ENCODE measurements around the gene IKZF2. TPM values are rescaled to one million over a fixed set of nuclear protein-coding genes. Genes with fewer than 3 reads are reported as not detected.
A peak's percentile ranks its signal among the peaks of the same experiment; 100 is the strongest.

IKZF2 gene
- total and polyA plus RNA-seq, 2 of the 4 experiments (the other 2 are of a cell fraction): 2.1 to 25.5 TPM

DNA sequence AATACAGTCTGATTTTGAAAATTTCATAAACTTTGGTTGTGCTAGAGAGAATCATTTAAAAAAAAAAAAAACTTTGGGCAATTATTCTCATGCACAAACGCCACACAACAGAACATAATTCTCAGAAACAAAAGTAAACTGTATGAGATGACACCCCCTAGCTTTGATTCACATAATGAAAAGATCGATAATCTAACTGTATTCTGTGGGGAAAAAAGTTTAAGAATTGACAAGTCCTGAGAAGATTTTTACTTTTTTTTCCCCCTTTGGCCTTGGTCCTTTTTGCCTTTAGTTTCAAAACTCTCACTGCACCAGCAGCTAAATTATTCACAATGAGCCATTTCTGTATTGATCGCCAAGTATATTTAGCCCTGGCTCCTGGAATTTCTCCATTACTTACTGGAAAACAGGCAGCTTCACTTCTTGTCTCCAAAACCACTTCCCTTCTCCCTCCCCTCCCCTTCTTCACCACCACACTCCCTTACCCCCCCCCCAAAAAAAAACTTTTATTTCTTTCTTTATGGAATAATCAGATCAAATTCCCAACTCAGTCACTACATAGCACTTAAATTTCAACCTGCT is 2.0 kb downstream of the IKZF2 start:
- peak overlapping the region; percentile 42; the same call in 1 of the 2 replicates for H3K56ac ChIP-seq (ENCODE audit: extremely low read depth, insufficient read depth, low read length)
- peak overlapping the region; percentile 95; the same call in 1 of the 2 replicates for H3K9ac ChIP-seq (ENCODE audit: low read depth, low read length)
- no peak overlapping the region for H2BK120ac ChIP-seq (ENCODE audit: low read depth, low read length)
- no peak overlapping the region for H2AK9ac ChIP-seq (replicated peaks; ENCODE audit: low read depth, low read length, poor library complexity)
- in situ Hi-C loops (cut with MboI; ENCODE audit: low sequenced_read_pairs): no loop called here
- no peak overlapping the region for H3K18ac ChIP-seq (ENCODE audit: low read depth, low read length)
- no peaks in the 10 kb centered on the region for H3K36me3 ChIP-seq (ENCODE audit: control insufficient read depth, insufficient read depth, low read length)
- ChIA-PET CTCF (interaction anchor here (0.7 to 1.2 kb wide), 3 partner anchors 152 to 463 kb away, joined by 3 to 8 read pairs (median 4); no protein-coding TSS in a partner anchor), POLR2A (ENCODE audit: unreplicated experiment) (no interaction called here)
- WGBS, 2 experiments (ENCODE audit: extremely low coverage in 2 of 2, insufficient read length in 1 of 2): 64% methylated on average over 1 of the region's 3 CpGs; no CpG with 5 or more reads in 1 of the 2 experiments
- H4K8ac ChIP-seq (ENCODE audit: low read depth in 2 of 2, low read length in 2 of 2): peak overlapping the region in 1 of 2 experiments; percentile 57; a peak in 1 of 4 replicates
- H4K91ac ChIP-seq (ENCODE audit: insufficient read depth, low read depth, low read length): no peak overlapping the region
- no peak overlapping the region for H2BK20ac ChIP-seq (ENCODE audit: low read depth, low read length)
- H2AK5ac ChIP-seq (ENCODE audit: low read depth, low read length): no peak overlapping the region
- dilution Hi-C loops (cut with HindIII; ENCODE audit: low sequenced_read_pairs, unreplicated experiment): no loop called here
- ATAC-seq (ENCODE audit: low read depth) (no peak), DNase-seq (peak; percentile 11)
- H3K4me3 ChIP-seq (ENCODE audit: insufficient read depth, low read depth, low read length): peak overlapping the region; percentile 73
- intact Hi-C loops (cut with micrococcal nuclease): loop anchor here (1.0 kb wide), 1 partner anchor 257 kb away; no protein-coding TSS in a partner anchor
- no peak overlapping the region for H3K14ac ChIP-seq (replicated peaks; ENCODE audit: low read depth, low read length)
- no peak overlapping the region for H3K27ac ChIP-seq (ENCODE audit: insufficient read depth, low read length)
- no peaks in the 10 kb centered on the region for H3K4me1 ChIP-seq (ENCODE audit: control insufficient read depth, insufficient read depth, low read length)
- H2BK15ac ChIP-seq (ENCODE audit: low read depth, low read length): no peak overlapping the region
- peak overlapping the region; percentile 98 for H2BK5ac ChIP-seq (ENCODE audit: low read depth, low read length, poor library complexity, severe bottlenecking)
- no peaks in the 10 kb centered on the region for H3K27me3 ChIP-seq (ENCODE audit: control insufficient read depth, insufficient read depth, low read length)
- no peak overlapping the region for H2AFZ ChIP-seq (replicated peaks; ENCODE audit: low read length, poor library complexity)
- H3K23ac ChIP-seq (ENCODE audit: low read depth, low read length): no peak overlapping the region
- no peaks in the 10 kb centered on the region for H4K20me1 ChIP-seq (ENCODE audit: insufficient read depth, low read length)
- peak overlapping the region; percentile 85 for H3K4me2 ChIP-seq (ENCODE audit: low read depth, low read length)
- H3K9me1 ChIP-seq (ENCODE audit: insufficient read depth, low read length): no peaks in the 10 kb centered on the region
- no peaks in the 10 kb centered on the region for H3K9me3 ChIP-seq (ENCODE audit: control insufficient read depth, insufficient read depth, low read length)
- H3K79me1 ChIP-seq (ENCODE audit: low read depth in 1 of 2, low read length in 2 of 2): peaks cover 8 to 9% of the 10 kb centered on the region in 2 experiments
- no TSS peak for BruUV-seq (replicated peaks)
- no peak for TF ChIP-seq RCOR1 (IDR thresholded peaks at IDR 0.05; ENCODE audit: insufficient replicate concordance, low read length)
- no peak for TF ChIP-seq RAD21 (IDR thresholded peaks at IDR 0.05; ENCODE audit: low read length)
- TF ChIP-seq, protein P1, sequence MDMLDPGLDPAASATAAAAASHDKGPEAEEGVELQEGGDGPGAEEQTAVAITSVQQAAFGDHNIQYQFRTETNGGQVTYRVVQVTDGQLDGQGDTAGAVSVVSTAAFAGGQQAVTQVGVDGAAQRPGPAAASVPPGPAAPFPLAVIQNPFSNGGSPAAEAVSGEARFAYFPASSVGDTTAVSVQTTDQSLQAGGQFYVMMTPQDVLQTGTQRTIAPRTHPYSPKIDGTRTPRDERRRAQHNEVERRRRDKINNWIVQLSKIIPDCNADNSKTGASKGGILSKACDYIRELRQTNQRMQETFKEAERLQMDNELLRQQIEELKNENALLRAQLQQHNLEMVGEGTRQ (IDR thresholded peaks at IDR 0.05; ENCODE audit: low read depth, low read length): no peak
- no peak for TF ChIP-seq POLR2A (IDR thresholded peaks at IDR 0.05; ENCODE audit: low read depth, low read length)
- TF ChIP-seq RFX5 (IDR thresholded peaks at IDR 0.05; ENCODE audit: low read depth, low read length): no peak
- no peak for TF ChIP-seq BHLHE40 (IDR thresholded peaks at IDR 0.05; ENCODE audit: low read depth, low read length)
- no peak for TF ChIP-seq MAFK (IDR thresholded peaks at IDR 0.05; ENCODE audit: low read depth, low read length)
- TF ChIP-seq CHD1 (IDR thresholded peaks at IDR 0.05; ENCODE audit: low read depth, low read length): no peak
- TF ChIP-seq, protein P2, sequence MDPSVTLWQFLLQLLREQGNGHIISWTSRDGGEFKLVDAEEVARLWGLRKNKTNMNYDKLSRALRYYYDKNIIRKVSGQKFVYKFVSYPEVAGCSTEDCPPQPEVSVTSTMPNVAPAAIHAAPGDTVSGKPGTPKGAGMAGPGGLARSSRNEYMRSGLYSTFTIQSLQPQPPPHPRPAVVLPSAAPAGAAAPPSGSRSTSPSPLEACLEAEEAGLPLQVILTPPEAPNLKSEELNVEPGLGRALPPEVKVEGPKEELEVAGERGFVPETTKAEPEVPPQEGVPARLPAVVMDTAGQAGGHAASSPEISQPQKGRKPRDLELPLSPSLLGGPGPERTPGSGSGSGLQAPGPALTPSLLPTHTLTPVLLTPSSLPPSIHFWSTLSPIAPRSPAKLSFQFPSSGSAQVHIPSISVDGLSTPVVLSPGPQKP (IDR thresholded peaks at IDR 0.05; ENCODE audit: borderline replicate concordance, low read depth, low read length): no peak
- TF ChIP-seq NFE2L2 (IDR thresholded peaks at IDR 0.05; ENCODE audit: low read depth, low read length): no peak
- no peak for TF ChIP-seq SMC3 (IDR thresholded peaks at IDR 0.05; ENCODE audit: low read depth, low read length)
- H3K4ac ChIP-seq (ENCODE audit: low read depth, low read length): no peak overlapping the region
- no peak overlapping the region for H4K5ac ChIP-seq (ENCODE audit: low read depth, low read length)

All from IMR-90 (cell line).